Measurements from ENCODE around the gene CDS1.

DNA sequence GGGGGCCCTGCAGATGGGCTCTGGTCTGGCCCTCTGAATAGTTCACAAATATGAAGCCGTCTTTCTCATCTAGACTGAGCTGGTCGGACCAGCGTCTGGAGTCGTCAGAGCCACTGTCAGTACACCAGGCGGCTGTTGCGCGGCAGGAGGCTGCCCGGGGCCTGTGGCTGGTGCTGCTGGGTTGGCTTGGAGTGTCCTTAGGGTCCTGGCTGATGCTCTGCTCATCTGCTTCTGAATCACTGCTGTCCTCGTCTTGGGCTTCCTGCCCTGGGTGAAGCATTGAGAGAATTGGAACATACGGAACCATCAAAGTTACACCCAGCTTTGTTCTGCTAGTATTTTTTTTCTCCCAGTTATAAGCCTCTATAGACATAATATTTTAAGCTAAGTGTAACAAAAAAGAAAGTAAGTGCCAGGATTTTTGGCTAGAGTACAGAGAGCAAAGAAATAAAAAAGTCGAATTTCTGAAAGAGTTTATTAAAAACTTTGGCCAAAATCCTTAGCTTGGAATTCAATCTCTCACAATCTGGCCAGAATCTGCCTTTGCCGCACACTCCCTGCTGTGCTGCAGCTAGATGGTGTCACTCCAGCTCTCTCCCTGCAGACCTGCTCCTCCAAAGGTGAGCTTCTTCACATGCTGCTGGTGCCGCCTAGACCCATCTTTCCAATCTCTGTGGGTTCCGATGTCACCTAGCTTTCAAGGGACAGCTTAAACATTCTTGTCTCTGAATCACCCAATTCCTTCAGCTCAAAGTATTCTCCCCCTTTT lies 96.2 kb downstream of the CDS1 start:
- TF ChIP-seq CTCF (IDR thresholded peaks at IDR 0.05 in 8 of 11, conservative IDR thresholded peaks at IDR 0.05 in 3 of 11), result no peak
- no peak for TF ChIP-seq POLR2A (IDR thresholded peaks at IDR 0.05)

Data from spleen (tissue), 7 donors.